Measurements from ENCODE around the gene PDSS2. TPM values are rescaled to one million over a fixed set of nuclear protein-coding genes. Genes with fewer than 3 reads are reported as not detected.
"Not testable (repeated sequence)": the region's sequence is repeated elsewhere in the genome, so short reads cannot be mapped to it uniquely, and the experiment has no call there.

PDSS2 gene
- total RNA-seq, 8 experiments from 2014 or later, result 6.8 to 14.4 (median 8.7) TPM

DNA sequence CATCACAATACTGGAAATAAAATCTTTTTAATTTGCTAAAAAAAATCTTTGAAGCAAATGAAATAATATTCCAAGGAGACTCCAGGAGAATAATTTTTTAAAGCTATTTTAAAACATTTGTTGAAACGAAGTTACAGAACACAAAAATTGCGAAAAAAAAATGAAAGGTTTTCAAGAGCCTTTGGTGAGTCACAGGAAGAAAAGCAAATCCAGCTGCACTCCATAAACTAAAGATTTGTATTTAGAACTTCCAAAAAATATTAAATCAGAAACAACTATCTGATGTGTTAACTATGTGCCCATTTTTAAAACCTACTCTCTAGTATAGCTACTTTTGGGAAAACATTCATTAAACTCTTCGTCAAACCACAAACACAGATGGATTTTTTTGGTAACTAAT, 23.6 kb downstream of the PDSS2 start:
- Histone ChIP-seq H3K27ac (no peak overlapping the region), H3K4me3 (no peak overlapping the region), H3K4me1 (replicated peaks in 1 of 2) (no peaks in the 10 kb centered on the region)
- no peak for ATAC-seq (replicated peaks in 6 of 8)
- in situ Hi-C loops (cut with MboI; ENCODE audit: low pct_unique_long_range_greater_than_20kb in 2 of 9, low sequenced_read_pairs in 9 of 9, unreplicated experiment in 9 of 9), result no loop called here
- 18 to 89% (median 68%) methylated on average over 2 to 3 of the region's 3 CpGs for WGBS, 10 experiments

DNA sequence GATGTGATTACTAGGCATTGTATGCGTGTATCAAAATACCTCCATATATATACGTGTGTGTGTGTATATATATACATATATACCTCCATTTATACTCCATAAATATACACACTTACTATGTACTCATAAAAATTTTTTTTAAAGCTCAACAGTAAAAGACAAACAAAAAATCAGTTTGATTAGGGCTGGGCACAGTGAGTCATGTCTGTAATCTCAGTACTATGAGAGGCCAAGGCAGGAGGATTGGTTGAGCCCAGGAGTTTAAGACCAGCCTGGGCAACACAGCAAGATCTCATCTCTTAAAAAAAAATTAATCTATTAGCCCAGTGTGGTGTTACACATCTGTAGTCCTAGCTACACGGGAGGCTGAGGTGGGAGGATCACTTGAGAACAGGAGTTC, 24.6 kb downstream of the PDSS2 start:
- in situ Hi-C loops (cut with MboI; ENCODE audit: low pct_unique_long_range_greater_than_20kb in 2 of 9, low sequenced_read_pairs in 9 of 9, unreplicated experiment in 9 of 9), result no loop called here
- Histone ChIP-seq H3K4me3 (no peak overlapping the region), H3K4me1 (replicated peaks in 1 of 2) (no peaks in the 10 kb centered on the region), H3K27ac (no peak overlapping the region)
- WGBS, 10 experiments, result 80 to 100% (median 100%) methylated on average over 1 to 3 of the region's 3 CpGs; no CpG with 5 or more reads in 3 of the 10 experiments
- no peak for ATAC-seq (replicated peaks in 6 of 8)

DNA sequence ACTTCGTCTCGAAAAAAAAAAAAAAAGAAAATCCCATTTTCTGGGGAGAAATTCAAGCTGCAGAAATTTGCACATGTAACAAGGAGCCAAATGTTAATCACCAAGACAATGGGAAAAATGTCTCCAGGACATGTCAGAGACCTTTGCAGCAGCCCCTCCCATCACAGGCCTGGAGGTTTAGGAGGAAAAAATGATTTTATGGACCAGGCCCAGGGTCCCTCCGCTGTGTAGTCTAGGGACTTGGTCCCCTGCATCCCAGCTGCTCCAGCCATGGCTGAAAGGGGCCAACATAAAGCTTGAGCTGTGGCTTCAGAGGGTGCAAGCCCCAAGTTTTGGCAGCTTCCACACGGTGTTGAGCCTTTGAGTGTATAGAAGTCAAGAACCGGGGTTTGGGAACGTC, 33.4 kb downstream of the PDSS2 start:
- H3K4me3 ChIP-seq; H3K27ac ChIP-seq; H3K4me1 ChIP-seq (replicated peaks in 1 of 2); in situ Hi-C loops (cut with MboI; ENCODE audit: low pct_unique_long_range_greater_than_20kb in 2 of 9, low sequenced_read_pairs in 9 of 9, unreplicated experiment in 9 of 9); ATAC-seq (replicated peaks in 6 of 8): not testable (repeated sequence)
- WGBS, 10 experiments, result 33 to 100% (median 75%) methylated on average over 1 to 4 of the region's 6 CpGs; no CpG with 5 or more reads in 2 of the 10 experiments

DNA sequence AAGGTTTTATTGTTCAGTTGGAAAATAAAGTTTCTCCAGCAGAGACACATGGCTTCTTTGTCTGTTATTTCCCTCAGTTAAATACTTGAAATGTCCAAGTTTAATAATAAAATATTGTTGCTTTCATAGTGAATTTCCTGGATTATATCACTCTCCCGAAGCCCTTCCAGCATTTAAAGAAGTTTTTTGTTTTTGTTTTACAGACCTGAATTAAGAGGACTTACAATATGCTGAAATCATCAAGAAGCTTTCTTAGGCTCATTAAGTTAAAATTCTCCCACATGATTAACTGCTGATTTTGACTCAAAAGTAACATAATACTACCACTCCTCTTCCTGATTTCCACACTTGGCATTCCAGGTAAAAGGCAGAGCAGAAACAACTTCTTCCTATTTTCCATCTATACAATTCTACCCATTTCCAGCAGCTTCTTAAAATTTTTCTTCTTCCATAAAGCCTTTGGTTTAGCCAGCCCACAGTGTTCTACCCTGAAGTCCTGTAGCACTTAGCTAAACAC, 35.8 kb downstream of the PDSS2 start:
- in situ Hi-C loops (cut with MboI; ENCODE audit: low pct_unique_long_range_greater_than_20kb in 2 of 9, low sequenced_read_pairs in 9 of 9, unreplicated experiment in 9 of 9), result no loop called here
- WGBS, 10 experiments, result 0 to 100% (median 80%) methylated on average over 1 of the region's 1 CpG; no CpG with 5 or more reads in 1 of the 10 experiments

DNA sequence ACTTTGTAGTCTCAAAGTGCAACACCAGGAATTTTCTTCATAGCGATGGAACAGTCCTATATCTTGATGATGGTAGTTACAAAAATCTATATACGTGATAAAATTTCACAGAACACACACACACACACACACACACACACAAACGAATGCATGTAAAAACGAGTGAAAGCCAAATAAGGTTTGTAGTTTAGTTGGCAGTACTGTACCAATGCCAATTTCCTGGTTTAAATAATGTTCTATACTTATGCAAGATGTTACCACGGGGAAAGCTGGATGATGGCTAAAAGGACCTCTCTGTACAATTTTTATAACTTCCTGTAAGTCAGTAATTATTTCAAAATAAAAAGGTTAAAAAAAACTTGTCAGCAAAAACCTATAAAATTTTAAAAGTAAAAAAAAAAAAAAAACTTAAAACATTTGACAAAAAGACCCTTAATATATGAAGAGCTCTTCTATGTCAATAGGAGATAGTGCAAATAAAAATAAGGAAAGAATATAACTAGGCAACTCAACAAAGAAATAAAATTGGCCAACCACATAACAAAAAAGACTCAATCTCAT, 37.6 kb downstream of the PDSS2 start:
- ATAC-seq (replicated peaks in 6 of 8), result no peak
- in situ Hi-C loops (cut with MboI; ENCODE audit: low pct_unique_long_range_greater_than_20kb in 2 of 9, low sequenced_read_pairs in 9 of 9, unreplicated experiment in 9 of 9), result no loop called here
- WGBS, 10 experiments, result 15 to 100% (median 77%) methylated on average over 1 to 5 of the region's 5 CpGs
- Histone ChIP-seq H3K27ac (no peak overlapping the region), H3K4me1 (replicated peaks in 1 of 2) (no peaks in the 10 kb centered on the region), H3K4me3 (no peak overlapping the region)

More for the DNA sequence above, 35.8 kb downstream of the PDSS2 start:
- no peaks in the 10 kb centered on the region for H3K4me1 ChIP-seq (replicated peaks in 1 of 2)
- H3K27ac ChIP-seq, result no peak overlapping the region
- ATAC-seq (replicated peaks in 6 of 8), result no peak
- no peak overlapping the region for H3K4me3 ChIP-seq

DNA sequence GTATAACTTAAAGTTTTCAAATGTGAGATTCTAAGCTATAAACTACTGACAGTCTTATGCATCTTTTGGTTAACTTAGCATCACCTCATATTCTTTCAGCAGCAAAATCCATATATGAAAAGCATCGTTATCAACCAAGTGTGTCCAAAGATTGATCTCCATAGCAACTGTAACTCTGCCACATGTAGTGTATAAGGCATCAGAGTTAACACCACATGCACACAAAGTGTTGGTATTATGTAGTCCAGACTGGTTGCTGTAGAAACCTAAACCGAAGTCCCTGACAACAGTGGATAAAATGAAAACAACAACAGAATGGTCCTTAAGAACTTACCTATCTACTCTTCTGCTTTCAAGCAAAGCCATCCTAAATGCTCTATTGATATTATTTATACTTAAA, 39.6 kb downstream of the PDSS2 start:
- ATAC-seq (replicated peaks in 6 of 8), result peak in 4 of 8 experiments; percentile 63 to 88 (median 80)
- 14 to 100% (median 83%) methylated on average over 1 to 2 of the region's 2 CpGs; no CpG with 5 or more reads in 1 of the 10 experiments for WGBS, 10 experiments
- no peaks in the 10 kb centered on the region for H3K4me1 ChIP-seq (replicated peaks in 1 of 2)

DNA sequence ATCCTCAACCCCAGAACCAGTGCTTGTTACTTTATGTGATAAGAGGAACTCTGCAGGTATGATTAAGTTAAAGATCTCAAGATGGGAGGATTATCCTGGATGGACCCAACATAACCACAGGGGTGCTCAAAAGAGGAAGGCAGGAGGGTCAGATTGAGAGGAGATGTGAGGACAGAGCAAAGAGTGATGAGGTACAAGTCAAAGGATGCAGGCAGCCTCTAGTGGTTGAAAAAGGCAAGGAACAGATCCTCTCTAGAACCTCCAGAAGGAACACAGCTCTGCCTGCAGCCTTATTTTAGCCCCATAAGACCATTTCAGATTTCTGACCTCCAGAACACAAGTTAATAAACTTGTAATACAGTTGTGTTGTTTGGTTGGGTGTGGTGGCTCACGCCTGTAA, 41.2 kb downstream of the PDSS2 start:
- in situ Hi-C loops (cut with MboI; ENCODE audit: low pct_unique_long_range_greater_than_20kb in 2 of 9, low sequenced_read_pairs in 9 of 9, unreplicated experiment in 9 of 9), result no loop called here
- no peak overlapping the region for H3K4me3 ChIP-seq
- ATAC-seq (replicated peaks in 6 of 8), result peak in 3 of 8 experiments; percentile 48 to 56 (median 54)
- WGBS, 10 experiments, result 89 to 100% (median 100%) methylated on average over 1 of the region's 1 CpG; no CpG with 5 or more reads in 6 of the 10 experiments
- no peak overlapping the region for H3K27ac ChIP-seq
- no peaks in the 10 kb centered on the region for H3K4me1 ChIP-seq (replicated peaks in 1 of 2)

More for the DNA sequence above, 39.6 kb downstream of the PDSS2 start:
- in situ Hi-C loops (cut with MboI; ENCODE audit: low pct_unique_long_range_greater_than_20kb in 2 of 9, low sequenced_read_pairs in 9 of 9, unreplicated experiment in 9 of 9), result no loop called here
- no peak overlapping the region for H3K4me3 ChIP-seq
- no peak overlapping the region for H3K27ac ChIP-seq

DNA sequence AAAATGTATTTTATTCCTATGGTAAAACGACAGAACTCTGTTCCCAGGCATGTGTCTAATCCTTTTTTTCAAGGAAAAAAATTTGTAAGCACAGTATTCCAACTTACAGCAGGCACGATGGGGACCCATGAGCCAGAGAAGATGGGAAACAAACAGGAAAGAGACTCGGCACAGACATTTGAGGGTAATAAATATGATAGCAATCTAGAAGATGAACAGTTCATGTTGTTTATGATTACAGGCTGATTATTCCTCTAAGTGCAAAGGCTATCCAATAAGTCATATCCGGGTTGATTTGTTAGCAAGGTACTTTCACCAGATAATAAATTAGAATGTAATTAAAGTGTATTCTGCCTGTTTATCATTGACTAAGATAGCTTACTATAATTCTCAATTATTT, 43.2 kb downstream of the PDSS2 start:
- WGBS, 10 experiments, result 27 to 86% (median 72%) methylated on average over 1 to 4 of the region's 4 CpGs
- Histone ChIP-seq H3K4me3 (no peak overlapping the region), H3K4me1 (replicated peaks in 1 of 2) (no peaks in the 10 kb centered on the region), H3K27ac (no peak overlapping the region)
- peak in 3 of 8 experiments; percentile 33 to 61 (median 48) for ATAC-seq (replicated peaks in 6 of 8)
- in situ Hi-C loops (cut with MboI; ENCODE audit: low pct_unique_long_range_greater_than_20kb in 2 of 9, low sequenced_read_pairs in 9 of 9, unreplicated experiment in 9 of 9), result no loop called here

DNA sequence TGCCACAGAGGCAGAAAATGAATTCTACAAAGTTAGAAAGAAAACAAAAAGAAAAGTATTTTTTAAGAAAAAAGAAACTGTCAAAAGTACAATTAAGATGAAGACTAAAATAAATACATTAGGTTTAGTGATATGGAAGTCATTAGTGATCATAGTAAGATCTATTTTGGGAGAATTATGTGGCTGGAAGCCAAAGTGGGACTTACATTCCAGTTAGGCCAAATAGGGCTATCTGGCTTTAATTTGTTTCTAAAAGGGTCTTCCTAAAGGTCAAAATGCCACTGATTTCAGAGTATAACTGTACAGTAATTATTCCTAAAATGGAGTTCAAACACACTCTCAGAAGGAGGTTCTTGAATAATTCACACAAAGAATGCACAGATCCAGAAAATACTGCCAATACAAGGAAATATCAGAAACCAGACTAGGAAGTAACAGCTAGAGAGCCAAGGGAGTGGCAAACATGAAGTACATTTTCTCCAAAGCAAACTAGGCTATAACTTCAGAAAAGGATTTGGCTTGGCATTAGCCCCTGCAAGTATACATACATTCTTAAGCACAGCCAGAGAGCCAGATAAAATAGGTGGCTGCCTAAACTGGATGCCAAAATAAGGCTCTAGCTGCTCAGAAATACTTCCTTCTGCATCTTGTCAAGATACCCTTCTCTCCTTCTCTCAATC, 45.3 kb downstream of the PDSS2 start:
- peak in 1 of 8 experiments; percentile 26 for ATAC-seq (replicated peaks in 6 of 8)
- H3K4me1 ChIP-seq (replicated peaks in 1 of 2), result no peaks in the 10 kb centered on the region
- no peak overlapping the region for H3K4me3 ChIP-seq
- no peak overlapping the region for H3K27ac ChIP-seq
- in situ Hi-C loops (cut with MboI; ENCODE audit: low pct_unique_long_range_greater_than_20kb in 2 of 9, low sequenced_read_pairs in 9 of 9, unreplicated experiment in 9 of 9), result no loop called here

DNA sequence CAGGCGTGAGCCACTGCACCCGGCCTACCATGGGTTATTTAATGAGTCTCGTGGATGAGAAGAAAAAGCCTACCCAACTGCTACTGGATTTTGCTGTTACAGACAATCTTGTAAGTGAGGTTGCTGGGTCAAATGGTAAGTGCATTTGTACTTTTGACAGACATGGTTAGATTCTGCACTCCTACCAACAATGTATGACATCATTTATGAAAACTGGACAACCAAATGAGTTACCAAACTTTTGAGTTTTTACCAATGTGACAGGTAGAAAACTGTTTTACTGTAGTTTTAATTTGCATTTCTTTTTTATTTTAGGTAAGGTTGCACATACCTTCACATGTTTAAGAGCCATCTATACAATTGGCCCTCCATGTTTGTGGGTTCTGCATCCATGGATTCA, 48.2 kb downstream of the PDSS2 start:
- whole genome bisulfite sequencing, 10 experiments, result 100% methylated on average over 1 to 2 of the region's 3 CpGs; no CpG with 5 or more reads in 5 of the 10 experiments
- ATAC-seq (replicated peaks in 6 of 8), result no peak
- H3K4me3 ChIP-seq, result no peak overlapping the region
- in situ Hi-C loops (cut with MboI; ENCODE audit: low pct_unique_long_range_greater_than_20kb in 2 of 9, low sequenced_read_pairs in 9 of 9, unreplicated experiment in 9 of 9), result no loop called here
- H3K27ac ChIP-seq, result no peak overlapping the region
- no peaks in the 10 kb centered on the region for H3K4me1 ChIP-seq (replicated peaks in 1 of 2)

DNA sequence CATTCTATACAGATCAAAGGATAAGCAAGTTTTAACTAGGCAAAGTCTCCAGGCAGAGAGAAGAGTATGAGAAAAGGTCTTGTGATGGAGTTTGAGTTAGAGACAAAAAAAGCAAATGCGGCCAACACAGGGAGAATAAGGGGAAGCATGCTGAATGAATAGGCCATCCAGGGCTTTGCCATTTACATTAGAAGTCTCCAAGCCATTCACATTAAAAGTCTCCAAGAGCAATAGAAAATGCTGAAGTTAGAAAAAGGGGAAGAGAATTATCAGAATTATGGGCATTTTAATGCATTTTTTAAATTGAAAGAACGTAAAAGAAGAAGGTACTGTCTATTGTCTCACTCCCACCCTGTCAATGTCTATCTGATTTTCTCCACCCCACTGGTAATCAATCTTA, 49.4 kb downstream of the PDSS2 start:
- WGBS, 10 experiments, result 36 to 100% (median 78%) methylated on average over 1 to 2 of the region's 2 CpGs; no CpG with 5 or more reads in 2 of the 10 experiments
- Histone ChIP-seq H3K4me3 (no peak overlapping the region), H3K4me1 (replicated peaks in 1 of 2) (no peaks in the 10 kb centered on the region), H3K27ac (no peak overlapping the region)
- in situ Hi-C loops (cut with MboI; ENCODE audit: low pct_unique_long_range_greater_than_20kb in 2 of 9, low sequenced_read_pairs in 9 of 9, unreplicated experiment in 9 of 9), result no loop called here
- ATAC-seq (replicated peaks in 6 of 8), result no peak

DNA sequence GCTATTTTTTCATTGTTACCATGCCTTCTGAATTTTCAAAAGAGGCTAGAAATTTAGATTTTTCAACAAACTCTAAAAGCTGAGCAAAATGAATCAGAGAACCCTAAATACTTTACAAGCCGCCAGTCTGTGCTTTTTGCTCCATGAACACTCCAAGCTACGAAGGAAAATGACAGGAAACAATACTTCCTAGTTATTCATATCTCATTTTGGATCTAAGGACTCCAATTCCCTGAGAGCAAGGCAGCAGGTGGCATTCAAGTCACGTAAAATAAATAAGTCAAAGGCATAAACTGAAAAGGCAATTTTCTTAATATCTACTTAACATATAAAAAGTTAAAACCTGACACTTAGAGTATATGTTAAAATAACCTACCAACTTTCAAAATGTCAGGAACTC, 50.6 kb downstream of the PDSS2 start:
- in situ Hi-C loops (cut with MboI; ENCODE audit: low pct_unique_long_range_greater_than_20kb in 2 of 9, low sequenced_read_pairs in 9 of 9, unreplicated experiment in 9 of 9), result no loop called here
- WGBS, 10 experiments, result 81 to 100% (median 94%) methylated on average over 1 to 3 of the region's 3 CpGs
- no peak overlapping the region for H3K4me3 ChIP-seq
- H3K4me1 ChIP-seq (replicated peaks in 1 of 2), result no peaks in the 10 kb centered on the region
- ATAC-seq (replicated peaks in 6 of 8), result no peak
- no peak overlapping the region for H3K27ac ChIP-seq

DNA sequence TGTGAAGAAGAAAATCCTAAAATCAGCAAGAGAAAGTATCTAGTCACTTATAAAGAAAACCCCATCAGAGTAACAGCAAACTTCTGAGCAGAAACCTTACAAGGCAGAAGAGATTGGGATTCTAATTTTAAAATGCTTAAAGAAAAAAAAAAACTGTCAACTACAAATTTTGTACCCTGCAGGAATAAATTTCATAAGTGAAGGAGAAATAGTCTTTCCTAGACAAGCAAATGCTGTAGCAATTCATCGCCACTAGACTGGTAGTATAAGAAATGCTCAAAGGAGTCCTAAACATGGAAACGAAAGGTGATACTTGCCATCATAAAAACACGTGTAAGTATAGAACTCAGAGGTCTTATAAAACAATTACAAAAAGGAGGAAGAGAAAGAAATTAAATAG, 54.4 kb downstream of the PDSS2 start:
- ATAC-seq (replicated peaks in 6 of 8), result no peak
- in situ Hi-C loops (cut with MboI; ENCODE audit: low pct_unique_long_range_greater_than_20kb in 2 of 9, low sequenced_read_pairs in 9 of 9, unreplicated experiment in 9 of 9), result no loop called here
- 82 to 100% (median 99%) methylated on average over 1 to 3 of the region's 3 CpGs for WGBS, 10 experiments
- H3K4me1 ChIP-seq (replicated peaks in 1 of 2), result no peaks in the 10 kb centered on the region
- H3K4me3 ChIP-seq, result no peak overlapping the region
- no peak overlapping the region for H3K27ac ChIP-seq

DNA sequence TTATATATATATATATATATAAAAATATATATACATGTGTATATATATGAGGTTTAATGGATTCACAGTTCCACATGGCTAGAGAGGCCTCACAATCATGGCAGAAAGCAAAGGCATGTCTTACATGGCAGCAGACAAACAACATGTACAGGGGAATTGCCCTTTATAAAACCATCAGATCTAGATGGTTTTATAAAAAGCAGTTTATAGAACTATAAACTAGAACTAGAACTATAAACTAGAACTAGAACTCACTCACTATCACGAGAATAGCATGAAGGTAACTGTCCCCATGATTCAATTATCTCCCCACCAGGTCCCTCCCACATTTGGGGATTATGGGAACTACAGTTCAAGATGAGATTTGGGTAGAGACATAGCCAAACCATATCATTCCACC, 56.8 kb downstream of the PDSS2 start:
- H3K4me3 ChIP-seq, result no peak overlapping the region
- in situ Hi-C loops (cut with MboI; ENCODE audit: low pct_unique_long_range_greater_than_20kb in 2 of 9, low sequenced_read_pairs in 9 of 9, unreplicated experiment in 9 of 9), result no loop called here
- H3K4me1 ChIP-seq (replicated peaks in 1 of 2), result no peaks in the 10 kb centered on the region
- no peak for ATAC-seq (replicated peaks in 6 of 8)
- 83 to 100% (median 100%) methylated on average over 1 of the region's 1 CpG; no CpG with 5 or more reads in 5 of the 10 experiments for WGBS, 10 experiments
- no peak overlapping the region for H3K27ac ChIP-seq

Data from motor neuron (in vitro differentiated cells).